ENCODE measurements around the gene PECR.

The PECR gene

GRCh38 chr2:216108310-216108966 lies 26.8 kb upstream of the PECR start:
- Histone ChIP-seq H4K20me1 (ENCODE audit: insufficient read depth, low read length) (peaks cover 23% of the 10 kb centered on the region), H3K9ac (ENCODE audit: low read depth, low read length) (peak overlapping the region; percentile 93), H3K4me2 (ENCODE audit: insufficient read depth, low read length) (peak overlapping the region; percentile 60), H3K4me3 (ENCODE audit: low read depth in 1 of 2, low read length in 2 of 2) (peak overlapping the region; percentile 12 to 82; a peak in 3 of 4 replicates), H3K79me2 (ENCODE audit: insufficient read depth, low read length) (peaks cover 42% of the 10 kb centered on the region), H2AFZ (ENCODE audit: low read depth, low read length) (no peak overlapping the region), H3K27me3 (ENCODE audit: insufficient read depth, low read length, poor library complexity) (no peaks in the 10 kb centered on the region), H3K9me3 (ENCODE audit: insufficient read depth, low read length, severe bottlenecking) (no peaks in the 10 kb centered on the region), H3K4me1 (ENCODE audit: insufficient read depth, low read length) (peaks cover 42% of the 10 kb centered on the region), H3K36me3 (ENCODE audit: insufficient read depth, low read length) (peaks cover 33% of the 10 kb centered on the region), H3K27ac (ENCODE audit: low read length) (peak overlapping the region; percentile 71)
- DNase-seq (peak; percentile 18), ATAC-seq (ENCODE audit: insufficient read depth, low read depth) (no peak)
- TF ChIP-seq CTCF (IDR thresholded peaks at IDR 0.05; ENCODE audit: borderline replicate concordance, extremely low read depth, low read length, poor library complexity, severe bottlenecking) (no peak), EZH2 (IDR thresholded peaks at IDR 0.05; ENCODE audit: borderline replicate concordance, low read depth, low read length, severe bottlenecking) (no peak)

DNA sequence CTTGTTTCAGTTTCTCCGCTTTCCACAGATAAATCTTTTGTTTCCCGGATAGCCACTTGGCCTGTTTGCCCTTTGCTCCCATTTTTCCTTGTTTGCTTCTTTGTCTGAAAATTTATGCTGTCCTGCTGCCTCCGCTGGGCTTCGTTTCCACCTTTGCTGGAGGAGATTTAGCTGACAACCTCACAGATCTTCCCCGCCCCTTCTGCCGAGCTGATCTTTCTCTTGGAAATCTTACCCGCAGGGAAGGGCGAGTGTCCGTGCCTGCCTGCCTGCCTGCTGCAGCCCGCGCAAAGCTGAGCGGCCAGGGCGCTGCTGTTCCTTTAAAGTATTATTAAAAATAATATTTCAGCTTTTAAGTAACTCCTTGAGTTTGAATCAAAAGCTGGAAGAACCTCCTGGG lies 26.2 kb upstream of the PECR start:
- peaks cover 19% of the 10 kb centered on the region for H4K20me1 ChIP-seq (ENCODE audit: insufficient read depth, low read length)
- no peaks in the 10 kb centered on the region for H3K27me3 ChIP-seq (ENCODE audit: insufficient read depth, low read length, poor library complexity)
- H3K4me3 ChIP-seq (ENCODE audit: low read depth in 1 of 2, low read length in 2 of 2) = no peak overlapping the region
- TF ChIP-seq EZH2 (IDR thresholded peaks at IDR 0.05; ENCODE audit: borderline replicate concordance, low read depth, low read length, severe bottlenecking) (no peak), CTCF (IDR thresholded peaks at IDR 0.05; ENCODE audit: borderline replicate concordance, extremely low read depth, low read length, poor library complexity, severe bottlenecking) (no peak)
- no peak overlapping the region for H3K27ac ChIP-seq (ENCODE audit: low read length)
- peaks cover 26% of the 10 kb centered on the region for H3K36me3 ChIP-seq (ENCODE audit: insufficient read depth, low read length)
- DNase-seq (no peak), ATAC-seq (ENCODE audit: insufficient read depth, low read depth) (no peak)
- H3K79me2 ChIP-seq (ENCODE audit: insufficient read depth, low read length) = peaks cover 36% of the 10 kb centered on the region
- peaks cover 35% of the 10 kb centered on the region for H3K4me1 ChIP-seq (ENCODE audit: insufficient read depth, low read length)
- 0 out of 2 replicates have a peak overlapping the region, but pooled peaks have one; percentile 93 for H3K9ac ChIP-seq (ENCODE audit: low read depth, low read length)
- H3K4me2 ChIP-seq (ENCODE audit: insufficient read depth, low read length) = no peak overlapping the region
- H3K9me3 ChIP-seq (ENCODE audit: insufficient read depth, low read length, severe bottlenecking) = no peaks in the 10 kb centered on the region
- peak overlapping the region; percentile 59; the same call in 1 of the 2 replicates for H2AFZ ChIP-seq (ENCODE audit: low read depth, low read length)

GRCh38 chr2:216107320-216107719 lies 25.7 kb upstream of the PECR start:
- TF ChIP-seq EZH2 (IDR thresholded peaks at IDR 0.05; ENCODE audit: borderline replicate concordance, low read depth, low read length, severe bottlenecking) (no peak), CTCF (IDR thresholded peaks at IDR 0.05; ENCODE audit: borderline replicate concordance, extremely low read depth, low read length, poor library complexity, severe bottlenecking) (no peak)
- Histone ChIP-seq H3K9me3 (ENCODE audit: insufficient read depth, low read length, severe bottlenecking) (no peaks in the 10 kb centered on the region), H3K4me1 (ENCODE audit: insufficient read depth, low read length) (peaks cover 31% of the 10 kb centered on the region), H3K27ac (ENCODE audit: low read length) (no peak overlapping the region), H4K20me1 (ENCODE audit: insufficient read depth, low read length) (peaks cover 15% of the 10 kb centered on the region), H3K9ac (ENCODE audit: low read depth, low read length) (no peak overlapping the region), H3K27me3 (ENCODE audit: insufficient read depth, low read length, poor library complexity) (no peaks in the 10 kb centered on the region), H3K79me2 (ENCODE audit: insufficient read depth, low read length) (peaks cover 32% of the 10 kb centered on the region), H3K36me3 (ENCODE audit: insufficient read depth, low read length) (peaks cover 22% of the 10 kb centered on the region), H3K4me2 (ENCODE audit: insufficient read depth, low read length) (no peak overlapping the region), H2AFZ (ENCODE audit: low read depth, low read length) (peak overlapping the region; percentile 59; the same call in 1 of the 2 replicates), H3K4me3 (ENCODE audit: low read depth in 1 of 2, low read length in 2 of 2) (no peak overlapping the region)
- no peak for ATAC-seq (ENCODE audit: insufficient read depth, low read depth)
- DNase-seq = no peak
